ENCODE results near the gene RECQL5. TPM values are rescaled to one million over a fixed set of nuclear protein-coding genes. Genes with fewer than 3 reads are reported as not detected.

The RECQL5 gene
- total and polyA plus RNA-seq, 10 donors = 25.7 to 51.0 (median 38.6) TPM

DNA sequence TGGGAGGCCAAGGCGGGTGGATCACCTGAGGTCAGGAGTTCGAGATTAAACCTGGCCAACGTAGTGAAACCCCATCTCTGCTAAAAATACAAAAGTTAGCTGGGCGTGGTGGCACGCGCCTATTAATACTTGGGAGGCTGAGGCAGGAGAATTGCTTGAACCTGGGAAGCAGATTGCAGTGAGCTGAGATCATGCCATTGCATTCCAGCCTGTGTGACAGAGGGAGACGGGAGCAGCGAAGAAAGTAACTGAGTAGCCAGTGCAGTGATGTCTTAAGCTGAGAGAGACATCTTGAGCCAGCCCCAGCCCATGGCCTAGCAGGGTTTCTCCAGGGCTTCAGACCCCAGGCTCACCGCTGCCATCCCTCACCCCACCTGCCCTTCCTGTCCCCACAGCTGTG, 43.6 kb downstream of the RECQL5 start:
- peaks cover 0 to 100% (median 77%) of the 10 kb centered on the region in 6 donors for H3K36me3 ChIP-seq
- H3K9me3 ChIP-seq = no peaks in the 10 kb centered on the region
- WGBS, 5 donors = 80 to 92% (median 89%) methylated on average over 9 of the region's 9 CpGs
- no peak for DNase-seq
- peaks cover 0 to 5% (median 0%) of the 10 kb centered on the region in 6 donors for H3K4me1 ChIP-seq
- intact Hi-C loops (cut with DNase I; ENCODE audit: low total_unique reads) = no loop called here
- TF ChIP-seq POLR2A (IDR thresholded peaks at IDR 0.05) (no peak), POLR2AphosphoS5 (IDR thresholded peaks at IDR 0.05) (no peak)
- TF ChIP-seq, protein P1, sequence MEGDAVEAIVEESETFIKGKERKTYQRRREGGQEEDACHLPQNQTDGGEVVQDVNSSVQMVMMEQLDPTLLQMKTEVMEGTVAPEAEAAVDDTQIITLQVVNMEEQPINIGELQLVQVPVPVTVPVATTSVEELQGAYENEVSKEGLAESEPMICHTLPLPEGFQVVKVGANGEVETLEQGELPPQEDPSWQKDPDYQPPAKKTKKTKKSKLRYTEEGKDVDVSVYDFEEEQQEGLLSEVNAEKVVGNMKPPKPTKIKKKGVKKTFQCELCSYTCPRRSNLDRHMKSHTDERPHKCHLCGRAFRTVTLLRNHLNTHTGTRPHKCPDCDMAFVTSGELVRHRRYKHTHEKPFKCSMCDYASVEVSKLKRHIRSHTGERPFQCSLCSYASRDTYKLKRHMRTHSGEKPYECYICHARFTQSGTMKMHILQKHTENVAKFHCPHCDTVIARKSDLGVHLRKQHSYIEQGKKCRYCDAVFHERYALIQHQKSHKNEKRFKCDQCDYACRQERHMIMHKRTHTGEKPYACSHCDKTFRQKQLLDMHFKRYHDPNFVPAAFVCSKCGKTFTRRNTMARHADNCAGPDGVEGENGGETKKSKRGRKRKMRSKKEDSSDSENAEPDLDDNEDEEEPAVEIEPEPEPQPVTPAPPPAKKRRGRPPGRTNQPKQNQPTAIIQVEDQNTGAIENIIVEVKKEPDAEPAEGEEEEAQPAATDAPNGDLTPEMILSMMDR (IDR thresholded peaks at IDR 0.05 in 8 of 11, conservative IDR thresholded peaks at IDR 0.05 in 3 of 11) = no peak
- H3K27ac ChIP-seq = no peak overlapping the region
- no peaks in the 10 kb centered on the region for H3K27me3 ChIP-seq (replicated peaks in 1 of 7)
- H3K4me3 ChIP-seq = no peak overlapping the region

DNA sequence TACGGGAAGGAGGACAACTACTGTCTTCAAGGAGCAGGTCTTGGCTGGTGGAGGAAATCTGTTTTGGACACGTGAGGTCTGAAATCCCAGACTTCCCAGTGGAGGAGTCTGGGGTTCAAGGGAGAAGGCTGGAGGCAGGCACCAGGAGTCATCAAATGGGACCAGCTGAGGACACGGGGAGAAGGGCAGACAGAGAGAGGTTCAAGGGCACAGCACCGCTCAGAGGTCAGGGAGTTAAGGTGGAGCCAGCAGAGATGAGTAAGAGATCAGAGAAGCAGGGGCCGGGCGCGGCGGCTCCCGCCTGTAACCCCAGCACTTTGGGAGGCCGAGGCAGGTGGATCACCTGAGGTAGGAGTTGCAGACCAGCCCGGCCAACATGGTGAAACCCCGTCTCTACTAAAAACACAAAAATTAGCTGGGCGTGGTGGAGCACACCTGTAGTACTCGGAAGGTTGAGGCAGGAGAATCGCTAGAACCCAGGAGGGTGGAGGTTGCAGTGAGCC, 44.1 kb downstream of the RECQL5 start:
- H3K4me3 ChIP-seq = no peak overlapping the region
- intact Hi-C loops (cut with DNase I; ENCODE audit: low total_unique reads) = no loop called here
- H3K36me3 ChIP-seq = peaks cover 0 to 100% (median 82%) of the 10 kb centered on the region in 6 donors
- 84 to 93% (median 90%) methylated on average over 15 of the region's 15 CpGs for WGBS, 5 donors
- no peak for TF ChIP-seq POLR2AphosphoS5 (IDR thresholded peaks at IDR 0.05)
- TF ChIP-seq, protein P1 (IDR thresholded peaks at IDR 0.05 in 8 of 11, conservative IDR thresholded peaks at IDR 0.05 in 3 of 11) = no peak
- TF ChIP-seq POLR2A (IDR thresholded peaks at IDR 0.05) = no peak
- H3K9me3 ChIP-seq = no peaks in the 10 kb centered on the region
- H3K27me3 ChIP-seq (replicated peaks in 1 of 7) = no peaks in the 10 kb centered on the region
- no peak overlapping the region for H3K27ac ChIP-seq
- peaks cover 0 to 5% (median 0%) of the 10 kb centered on the region in 6 donors for H3K4me1 ChIP-seq
- DNase-seq = no peak

DNA sequence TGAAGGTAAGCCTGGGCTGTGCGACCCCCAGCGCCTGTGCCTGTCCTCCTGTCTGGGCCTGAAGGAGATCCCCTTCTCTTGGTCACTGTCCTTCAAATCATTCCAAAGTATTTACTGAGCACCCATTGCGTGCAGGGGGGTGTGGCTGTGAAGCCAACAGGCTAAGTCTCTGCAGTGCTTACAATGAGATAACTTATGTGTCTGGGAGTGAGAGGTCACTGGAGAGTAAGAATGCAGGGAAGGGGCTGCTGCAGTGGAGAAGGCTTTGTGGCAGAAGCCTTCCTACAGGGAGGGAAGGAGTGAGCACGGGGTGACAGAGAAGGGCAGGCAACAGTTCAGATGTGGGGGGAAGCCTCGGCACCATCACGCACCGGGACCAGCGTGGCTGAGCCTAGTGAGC, 44.9 kb downstream of the RECQL5 start:
- H3K36me3 ChIP-seq = peaks cover 0 to 100% (median 84%) of the 10 kb centered on the region in 6 donors
- no peaks in the 10 kb centered on the region for H3K27me3 ChIP-seq (replicated peaks in 1 of 7)
- TF ChIP-seq POLR2A (IDR thresholded peaks at IDR 0.05) = no peak
- peak in 2 of 3 donors; percentile 23 to 24 for TF ChIP-seq POLR2AphosphoS5 (IDR thresholded peaks at IDR 0.05)
- peaks cover 0 to 5% (median 0%) of the 10 kb centered on the region in 6 donors for H3K4me1 ChIP-seq
- DNase-seq = no peak
- H3K27ac ChIP-seq = no peak overlapping the region
- intact Hi-C loops (cut with DNase I; ENCODE audit: low total_unique reads) = no loop called here
- H3K4me3 ChIP-seq = no peak overlapping the region
- WGBS, 5 donors = 78 to 94% (median 90%) methylated on average over 8 of the region's 8 CpGs
- no peaks in the 10 kb centered on the region for H3K9me3 ChIP-seq

DNA sequence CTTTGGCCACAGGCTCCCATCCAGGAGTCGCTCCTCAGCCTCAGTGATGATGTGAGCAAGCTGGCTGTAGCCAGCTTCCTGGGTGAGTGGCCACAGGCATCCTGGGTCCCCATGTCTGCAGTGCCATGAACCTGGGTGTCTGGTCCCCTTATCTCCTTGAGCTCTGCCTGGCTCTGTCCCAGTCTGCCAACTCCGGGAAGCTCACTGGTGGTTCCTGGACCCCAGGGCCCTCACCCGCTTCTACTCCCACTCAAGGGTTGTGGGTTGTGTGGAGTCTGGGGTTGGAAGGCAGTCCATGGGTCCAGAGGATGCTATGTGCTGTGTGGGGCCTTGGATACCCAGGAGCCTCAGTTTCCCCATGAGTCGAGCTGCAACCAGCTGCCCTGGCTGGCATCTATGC, 45.5 kb downstream of the RECQL5 start:
- Histone ChIP-seq H3K9me3 (no peaks in the 10 kb centered on the region), H3K27ac (no peak overlapping the region), H3K36me3 (peaks cover 0 to 100% (median 84%) of the 10 kb centered on the region in 6 donors), H3K4me3 (no peak overlapping the region), H3K4me1 (peaks cover 0 to 3% (median 0%) of the 10 kb centered on the region in 6 donors), H3K27me3 (replicated peaks in 1 of 7) (no peaks in the 10 kb centered on the region)
- no peak for DNase-seq
- 92 to 93% (median 92%) methylated on average over 2 to 4 of the region's 4 CpGs for WGBS, 5 donors
- TF ChIP-seq POLR2AphosphoS5 (IDR thresholded peaks at IDR 0.05) (no peak), POLR2A (IDR thresholded peaks at IDR 0.05) (no peak)
- TF ChIP-seq, protein P1 (IDR thresholded peaks at IDR 0.05 in 8 of 11, conservative IDR thresholded peaks at IDR 0.05 in 3 of 11) = no peak
- intact Hi-C loops (cut with DNase I; ENCODE audit: low total_unique reads) = no loop called here
